ENCODE measurements around the gene PGAM2.
"Not testable (repeated sequence)": the region's sequence is repeated elsewhere in the genome, so short reads cannot be mapped to it uniquely, and the experiment has no call there.

PGAM2 gene

GRCh38 chr7:44022796-44023467 is 42.4 kb downstream of the PGAM2 start:
- DNase-seq (ENCODE audit: low read depth), result not testable (repeated sequence)

GRCh38 chr7:44022069-44022468 is 43.3 kb downstream of the PGAM2 start:
- DNase-seq (ENCODE audit: low read depth), result not testable (repeated sequence)

GRCh38 chr7:44019825-44020224 is 45.5 kb downstream of the PGAM2 start:
- not testable (repeated sequence) for DNase-seq (ENCODE audit: low read depth)

GRCh38 chr7:44018857-44019807 is 46.2 kb downstream of the PGAM2 start:
- DNase-seq (ENCODE audit: low read depth), result peak; percentile 99

- not testable (repeated sequence) for DNase-seq (ENCODE audit: low read depth)
Observed at GRCh38 chr7:44015090-44015489, 50.3 kb downstream of the PGAM2 start.

Data from activated T-helper 9 cell treated with anti-CD3 and anti-CD28 coated beads, Interleukin-2, amount 50 U/mL, for 16 hours (primary cell).